AG08395 (cell line): ENCODE measurements around the gene PIWIL4.
A peak's percentile ranks its signal among the peaks of the same experiment; 100 is the strongest.

Source experiments
- DNase-seq: peaks from one replicate; pipeline ENCODE4 v3.0.0; 2012; ENCODE audit warnings: mixed read lengths, low spot score

Gene PIWIL4

GRCh38 chr11:94662846-94663390, 95.8 kb downstream of the PIWIL4 start:
- no peak for DNase-seq

- peak; percentile 13 for DNase-seq
These were observed 97.2 kb downstream of the PIWIL4 start for GRCh38 chr11:94664346-94664745.

GRCh38 chr11:94665116-94665659, 98.0 kb downstream of the PIWIL4 start:
- DNase-seq: no peak

GRCh38 chr11:94666792-94667721, 99.9 kb downstream of the PIWIL4 start:
- DNase-seq: no peak

GRCh38 chr11:94668212-94668793, 101.1 kb downstream of the PIWIL4 start:
- DNase-seq: no peak

GRCh38 chr11:94669023-94669422, 101.9 kb downstream of the PIWIL4 start:
- no peak for DNase-seq
